ENCODE data around the gene GDF10. TPM values are rescaled to one million over a fixed set of nuclear protein-coding genes. Genes with fewer than 3 reads are reported as not detected.

The GDF10 gene
- total RNA-seq, 3 donors from 2014 or later (not counting 1 experiment from before 2014, with no cell fraction given), result not detected

GRCh38 chr10:47289921-47290320, 10.1 kb upstream of the GDF10 start:
- H3K27ac Mint-ChIP-seq, result no peak overlapping the region

GRCh38 chr10:47290338-47290737, 9.7 kb upstream of the GDF10 start:
- peaks cover 6 to 18% of the 10 kb centered on the region in 2 donors for H3K27me3 Mint-ChIP-seq (ENCODE audit: low read depth in 2 of 2)
- Histone ChIP-seq H3K9me3 (ENCODE audit: control insufficient read depth, insufficient read depth, low read length) (no peaks in the 10 kb centered on the region), H3K27me3 (ENCODE audit: control insufficient read depth, insufficient read depth, low read length) (peaks cover 1% of the 10 kb centered on the region), H3K4me3 (ENCODE audit: low read length) (no peak overlapping the region), H3K27ac (ENCODE audit: low read length) (no peak overlapping the region), H3K4me1 (ENCODE audit: control insufficient read depth, insufficient read depth, low read length) (peaks cover 8% of the 10 kb centered on the region), H3K36me3 (ENCODE audit: control insufficient read depth, insufficient read depth, low read length) (no peaks in the 10 kb centered on the region)
- H3K36me3 Mint-ChIP-seq, result no peaks in the 10 kb centered on the region
- H3K9me3 Mint-ChIP-seq, result no peaks in the 10 kb centered on the region
- no peak for ATAC-seq
- intact Hi-C loops (cut with micrococcal nuclease), result no loop called here
- no peak for DNase-seq
- H3K27ac Mint-ChIP-seq, result no peak overlapping the region
- no peak for TF ChIP-seq CTCF (IDR thresholded peaks at IDR 0.05)
- H3K4me1 Mint-ChIP-seq, result peaks cover 0 to 8% of the 10 kb centered on the region in 2 donors
- H3K4me3 Mint-ChIP-seq, result no peak overlapping the region
- 75% methylated on average over 3 of the region's 3 CpGs for WGBS (ENCODE audit: insufficient coverage)

More at GRCh38 chr10:47289921-47290320, 10.1 kb upstream of the GDF10 start:
- intact Hi-C loops (cut with micrococcal nuclease), result no loop called here
- no peak for ATAC-seq
- Histone ChIP-seq H3K27me3 (ENCODE audit: control insufficient read depth, insufficient read depth, low read length) (no peaks in the 10 kb centered on the region), H3K4me3 (ENCODE audit: low read length) (no peak overlapping the region), H3K4me1 (ENCODE audit: control insufficient read depth, insufficient read depth, low read length) (peaks cover 8% of the 10 kb centered on the region), H3K27ac (ENCODE audit: low read length) (no peak overlapping the region), H3K9me3 (ENCODE audit: control insufficient read depth, insufficient read depth, low read length) (no peaks in the 10 kb centered on the region), H3K36me3 (ENCODE audit: control insufficient read depth, insufficient read depth, low read length) (no peaks in the 10 kb centered on the region)
- Mint-ChIP-seq H3K9me3 (no peaks in the 10 kb centered on the region), H3K36me3 (no peaks in the 10 kb centered on the region), H3K4me1 (peaks cover 0 to 9% of the 10 kb centered on the region in 2 donors), H3K27me3 (ENCODE audit: low read depth in 2 of 2) (peaks cover 2 to 14% of the 10 kb centered on the region in 2 donors), H3K4me3 (no peak overlapping the region)
- 97% methylated on average over 6 of the region's 6 CpGs for WGBS (ENCODE audit: insufficient coverage)
- TF ChIP-seq CTCF (IDR thresholded peaks at IDR 0.05), result no peak
- no peak for DNase-seq

- Mint-ChIP-seq H3K4me3 (no peak overlapping the region), H3K27ac (no peak overlapping the region)
- ATAC-seq, result no peak
These were observed 8.3 kb upstream of the GDF10 start for GRCh38 chr10:47291682-47292081.

More at GRCh38 chr10:47291682-47292081, 8.3 kb upstream of the GDF10 start:
- Histone ChIP-seq H3K9me3 (ENCODE audit: control insufficient read depth, insufficient read depth, low read length) (no peaks in the 10 kb centered on the region), H3K27me3 (ENCODE audit: control insufficient read depth, insufficient read depth, low read length) (peaks cover 2% of the 10 kb centered on the region), H3K36me3 (ENCODE audit: control insufficient read depth, insufficient read depth, low read length) (no peaks in the 10 kb centered on the region), H3K4me3 (ENCODE audit: low read length) (no peak overlapping the region), H3K27ac (ENCODE audit: low read length) (no peak overlapping the region), H3K4me1 (ENCODE audit: control insufficient read depth, insufficient read depth, low read length) (no peaks in the 10 kb centered on the region)
- Mint-ChIP-seq H3K4me1 (no peaks in the 10 kb centered on the region), H3K27me3 (ENCODE audit: low read depth in 2 of 2) (peaks cover 6 to 23% of the 10 kb centered on the region in 2 donors), H3K36me3 (no peaks in the 10 kb centered on the region), H3K9me3 (no peaks in the 10 kb centered on the region)
- 64% methylated on average over 3 of the region's 3 CpGs for WGBS (ENCODE audit: insufficient coverage)
- no peak for DNase-seq
- intact Hi-C loops (cut with micrococcal nuclease), result no loop called here
- no peak for TF ChIP-seq CTCF (IDR thresholded peaks at IDR 0.05)
